ENCODE results near the gene LRBA. TPM values are rescaled to one million over a fixed set of nuclear protein-coding genes. Genes with fewer than 3 reads are reported as not detected.

LRBA gene
- total RNA-seq, 1 experiment from 2014 or later = 55.3 TPM

DNA sequence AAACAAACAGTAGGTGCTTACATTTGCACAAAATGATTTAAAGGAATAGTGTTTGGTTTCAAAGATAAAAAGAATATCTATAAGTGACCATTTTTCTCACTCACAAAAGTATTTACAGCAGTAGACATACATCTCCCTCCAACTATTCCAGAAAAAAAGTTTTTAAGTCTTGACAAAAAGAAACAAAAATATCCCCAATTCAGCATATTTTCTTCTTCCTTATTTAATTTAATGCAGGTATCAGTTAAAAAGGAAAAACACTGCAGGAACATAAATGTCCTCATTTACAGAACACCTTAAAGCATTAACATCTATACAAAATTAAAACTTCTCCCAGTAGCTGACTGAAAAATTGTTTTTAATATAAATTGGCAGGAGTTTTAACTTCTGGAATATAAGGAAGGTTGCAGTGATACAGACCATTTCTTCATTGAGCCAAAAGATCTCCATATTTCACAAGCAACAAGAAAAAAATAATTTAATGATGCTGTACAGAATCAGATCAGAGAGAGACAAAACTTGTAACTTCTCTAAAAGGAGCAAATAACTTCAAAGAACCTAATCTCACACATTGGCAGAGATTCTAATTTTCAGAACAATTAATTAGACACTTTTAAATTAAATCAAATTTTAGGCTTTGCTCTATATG is 428.8 kb downstream of the LRBA start:
- Histone ChIP-seq H3K9ac (ENCODE audit: extremely low read depth, insufficient read length, low read length) (no peak overlapping the region), H3K14ac (ENCODE audit: insufficient read depth, low read length) (no peak overlapping the region), H3K27me3 (ENCODE audit: insufficient read depth, low read length) (peaks cover 18% of the 10 kb centered on the region; the same call in 1 of the 2 replicates), H3K9me3 (ENCODE audit: control insufficient read depth, low read depth, low read length) (no peaks in the 10 kb centered on the region), H3K23me2 (ENCODE audit: insufficient read length, low read depth, low read length, poor library complexity, severe bottlenecking) (peaks cover 26% of the 10 kb centered on the region), H2BK20ac (ENCODE audit: low read depth, low read length, poor library complexity, severe bottlenecking) (no peak overlapping the region), H4K8ac (replicated peaks; ENCODE audit: insufficient read length, low read depth, low read length) (no peak overlapping the region), H2BK120ac (ENCODE audit: low read depth, low read length, poor library complexity, severe bottlenecking) (no peak overlapping the region), H3K18ac (ENCODE audit: insufficient read length, low read depth, low read length) (no peak overlapping the region), H2BK5ac (ENCODE audit: insufficient read length, low read length) (no peak overlapping the region), H3K79me2 (ENCODE audit: insufficient read depth, low read length) (no peaks in the 10 kb centered on the region), H3K56ac (ENCODE audit: insufficient read length, low read depth, low read length) (no peak overlapping the region), H3K79me1 (ENCODE audit: insufficient read depth, low read depth, low read length, poor library complexity, severe bottlenecking) (no peaks in the 10 kb centered on the region), H3K4me2 (ENCODE audit: insufficient read depth, insufficient read length, low read length) (no peak overlapping the region), H3K23ac (ENCODE audit: insufficient read length, low read depth, low read length) (no peak overlapping the region), H4K91ac (ENCODE audit: insufficient read length, low read depth, low read length) (no peak overlapping the region), H2BK12ac (ENCODE audit: insufficient read length, low read depth, low read length) (no peak overlapping the region), H3T11ph (ENCODE audit: low read length) (no peak overlapping the region), H3K4ac (ENCODE audit: low read depth, low read length) (no peak overlapping the region), H2AK5ac (ENCODE audit: insufficient read length, low read length) (no peak overlapping the region), H4K20me1 (ENCODE audit: control insufficient read depth, insufficient read depth, insufficient read length) (peaks cover 4% of the 10 kb centered on the region), H4K5ac (ENCODE audit: insufficient read length, low read depth, low read length) (no peak overlapping the region), H3K27ac (ENCODE audit: insufficient read length, low read depth, low read length) (no peak overlapping the region), H2AFZ (ENCODE audit: low read length) (no peak overlapping the region), H3K4me1 (ENCODE audit: insufficient read depth, low read length) (peaks cover 7% of the 10 kb centered on the region), H2BK15ac (ENCODE audit: low read depth, low read length) (no peak overlapping the region)
- H3K9me3 Mint-ChIP-seq = no peaks in the 10 kb centered on the region; a peak in 1 of 5 replicates
- no peak for DNase-seq
- H3K27me3 Mint-ChIP-seq (ENCODE audit: low read depth) = peaks cover 52% of the 10 kb centered on the region
- peaks cover 39 to 55% of the 10 kb centered on the region in 2 experiments for H3K4me1 Mint-ChIP-seq
- TF ChIP-seq, protein P1, sequence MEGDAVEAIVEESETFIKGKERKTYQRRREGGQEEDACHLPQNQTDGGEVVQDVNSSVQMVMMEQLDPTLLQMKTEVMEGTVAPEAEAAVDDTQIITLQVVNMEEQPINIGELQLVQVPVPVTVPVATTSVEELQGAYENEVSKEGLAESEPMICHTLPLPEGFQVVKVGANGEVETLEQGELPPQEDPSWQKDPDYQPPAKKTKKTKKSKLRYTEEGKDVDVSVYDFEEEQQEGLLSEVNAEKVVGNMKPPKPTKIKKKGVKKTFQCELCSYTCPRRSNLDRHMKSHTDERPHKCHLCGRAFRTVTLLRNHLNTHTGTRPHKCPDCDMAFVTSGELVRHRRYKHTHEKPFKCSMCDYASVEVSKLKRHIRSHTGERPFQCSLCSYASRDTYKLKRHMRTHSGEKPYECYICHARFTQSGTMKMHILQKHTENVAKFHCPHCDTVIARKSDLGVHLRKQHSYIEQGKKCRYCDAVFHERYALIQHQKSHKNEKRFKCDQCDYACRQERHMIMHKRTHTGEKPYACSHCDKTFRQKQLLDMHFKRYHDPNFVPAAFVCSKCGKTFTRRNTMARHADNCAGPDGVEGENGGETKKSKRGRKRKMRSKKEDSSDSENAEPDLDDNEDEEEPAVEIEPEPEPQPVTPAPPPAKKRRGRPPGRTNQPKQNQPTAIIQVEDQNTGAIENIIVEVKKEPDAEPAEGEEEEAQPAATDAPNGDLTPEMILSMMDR (conservative IDR thresholded peaks at IDR 0.05) = no peak
- H3K4me3 Mint-ChIP-seq = no peak overlapping the region
- H3K27ac Mint-ChIP-seq = no peak overlapping the region
- H3K36me3 Mint-ChIP-seq (ENCODE audit: insufficient read depth in 1 of 3, low read depth in 3 of 3) = peaks cover 0 to 4% (median 0%) of the 10 kb centered on the region in 3 experiments; a peak in 2 of 7 replicates
